Right forelimb (tissue), 1 donor: ENCODE data around the gene LLCFC1.
"Not testable (repeated sequence)": the region's sequence is repeated elsewhere in the genome, so short reads cannot be mapped to it uniquely, and the experiment has no call there.

Source experiments
- DNase-seq: peaks from one replicate; pipeline ENCODE4 v3.0.0-alpha.2; 2018

LLCFC1 gene

GRCh38 chr7:142945001-142945400 lies 5.7 kb downstream of the LLCFC1 start:
- DNase-seq, result no peak

- no peak for DNase-seq
Measured at GRCh38 chr7:142948603-142949002, 9.3 kb downstream of the LLCFC1 start.

GRCh38 chr7:142950235-142950634 lies 11.0 kb downstream of the LLCFC1 start:
- DNase-seq, result no peak

- DNase-seq, result no peak
Measured at GRCh38 chr7:142954680-142955268, 15.5 kb downstream of the LLCFC1 start.

- no peak for DNase-seq
Measured at GRCh38 chr7:142956951-142957623, 17.8 kb downstream of the LLCFC1 start.

GRCh38 chr7:142957723-142958122 lies 18.4 kb downstream of the LLCFC1 start:
- no peak for DNase-seq

GRCh38 chr7:142959202-142959601 lies 19.9 kb downstream of the LLCFC1 start:
- no peak for DNase-seq

GRCh38 chr7:142960955-142961512 lies 21.8 kb downstream of the LLCFC1 start:
- DNase-seq, result no peak

GRCh38 chr7:142961595-142961972 lies 22.3 kb downstream of the LLCFC1 start:
- no peak for DNase-seq

- DNase-seq, result no peak
Measured at GRCh38 chr7:142961973-142962926, 23.0 kb downstream of the LLCFC1 start, which contains the start of gene KEL. Gene KEL, minus strand, starts transcription at chr7:142962363. Its CDS starts 157 bp downstream, at chr7:142962206.

GRCh38 chr7:142962991-142963390 lies 23.7 kb downstream of the LLCFC1 start:
- no peak for DNase-seq

- no peak for DNase-seq
Measured at GRCh38 chr7:142963993-142964392, 24.7 kb downstream of the LLCFC1 start.

GRCh38 chr7:142964502-142965246 lies 25.4 kb downstream of the LLCFC1 start:
- DNase-seq, result no peak

GRCh38 chr7:142968229-142968628 lies 28.9 kb downstream of the LLCFC1 start:
- DNase-seq, result no peak

GRCh38 chr7:142969183-142969582 lies 29.9 kb downstream of the LLCFC1 start:
- DNase-seq, result no peak

- no peak for DNase-seq
Measured at GRCh38 chr7:142974626-142975025, 35.3 kb downstream of the LLCFC1 start.

- DNase-seq, result not testable (repeated sequence)
Measured at GRCh38 chr7:142978402-142978801, 39.1 kb downstream of the LLCFC1 start.

GRCh38 chr7:142983825-142984224 lies 44.5 kb downstream of the LLCFC1 start:
- no peak for DNase-seq

GRCh38 chr7:142984297-142984696 lies 45.0 kb downstream of the LLCFC1 start:
- no peak for DNase-seq
